ENCODE data around the gene CLDN6. TPM values are rescaled to one million over a fixed set of nuclear protein-coding genes. Genes with fewer than 3 reads are reported as not detected.

CLDN6 gene
- total RNA-seq, 1 experiment from 2014 or later = 0.49 TPM

- ChIA-PET POLR2A (interaction anchor here (1.3 kb wide), 1 partner anchor 11 kb away, joined by 3 read pairs; no protein-coding TSS in a partner anchor), CTCF (interaction anchor here (4.3 kb wide), 1 partner anchor 9 kb away, joined by 16 read pairs; no protein-coding TSS in a partner anchor), RAD21 (ENCODE audit: low non-redundant PET in 1 of 2, low total read pairs in 2 of 2, uncharacterized antibody in 2 of 2, unreplicated experiment in 2 of 2) (no interaction called here)
- Histone ChIP-seq H3K79me2 (ENCODE audit: insufficient read depth, low read length) (no peaks in the 10 kb centered on the region), H3K36me3 (ENCODE audit: control insufficient read depth in 1 of 2, insufficient read depth in 2 of 2, low read length in 2 of 2) (no peaks in the 10 kb centered on the region), H3K9ac (ENCODE audit: low read length) (no peak overlapping the region), H3K9me3 (ENCODE audit: control insufficient read depth in 1 of 2, insufficient read depth in 1 of 2, low read depth in 1 of 2, low read length in 2 of 2) (no peaks in the 10 kb centered on the region), H3K4me1 (ENCODE audit: control insufficient read depth in 1 of 2, insufficient read depth in 2 of 2, low read length in 2 of 2) (peaks cover 0 to 22% of the 10 kb centered on the region in 2 experiments; a peak in 1 of 4 replicates), H3K4me3 (replicated peaks in 1 of 2; ENCODE audit: low read depth in 1 of 2, low read length in 2 of 2) (no peak overlapping the region), H3K27ac (ENCODE audit: low read depth, low read length) (no peak overlapping the region), H2AFZ (ENCODE audit: low read depth, low read length, poor library complexity, severe bottlenecking) (no peak overlapping the region), H4K20me1 (ENCODE audit: insufficient read depth) (no peaks in the 10 kb centered on the region), H3K27me3 (ENCODE audit: insufficient read depth, low read length) (no peaks in the 10 kb centered on the region), H3K9me2 (ENCODE audit: insufficient read depth) (no peaks in the 10 kb centered on the region), H3K4me2 (ENCODE audit: low read length) (no peak overlapping the region)
- DNase-seq (ENCODE audit: low read depth, low spot score) (no peak), ATAC-seq (no peak)
- no TSS peak for BruUV-seq (replicated peaks)
- intact Hi-C loops (cut with micrococcal nuclease) = loop anchor here (10.0 kb wide), 1 partner anchor 124 kb away; no protein-coding TSS in a partner anchor
- TF ChIP-seq JUND (IDR thresholded peaks at IDR 0.05) (no peak), EZH2phosphoT487 (IDR thresholded peaks at IDR 0.05; ENCODE audit: borderline replicate concordance) (no peak), SP1 (IDR thresholded peaks at IDR 0.05; ENCODE audit: low read depth) (no peak), POLR2A (IDR thresholded peaks at IDR 0.05; ENCODE audit: borderline replicate concordance, extremely low read depth, insufficient read depth, insufficient read length) (no peak), FOSL1 (IDR thresholded peaks at IDR 0.05; ENCODE audit: low read depth) (no peak), ZFX (IDR thresholded peaks at IDR 0.05) (no peak), TCF7L2 (IDR thresholded peaks at IDR 0.05; ENCODE audit: borderline replicate concordance, extremely low read depth, insufficient read depth, insufficient read length) (no peak), ELF1 (IDR thresholded peaks at IDR 0.05; ENCODE audit: borderline replicate concordance, low read depth) (no peak), EGR1 (IDR thresholded peaks at IDR 0.05; ENCODE audit: low read depth) (no peak), POLR2AphosphoS5 (IDR thresholded peaks at IDR 0.05; ENCODE audit: low read depth, low read length) (no peak), ZNF274 (IDR thresholded peaks at IDR 0.05; ENCODE audit: low read depth, low read length) (no peak), EZH2 (IDR thresholded peaks at IDR 0.05) (no peak)
- TF ChIP-seq, protein P1, sequence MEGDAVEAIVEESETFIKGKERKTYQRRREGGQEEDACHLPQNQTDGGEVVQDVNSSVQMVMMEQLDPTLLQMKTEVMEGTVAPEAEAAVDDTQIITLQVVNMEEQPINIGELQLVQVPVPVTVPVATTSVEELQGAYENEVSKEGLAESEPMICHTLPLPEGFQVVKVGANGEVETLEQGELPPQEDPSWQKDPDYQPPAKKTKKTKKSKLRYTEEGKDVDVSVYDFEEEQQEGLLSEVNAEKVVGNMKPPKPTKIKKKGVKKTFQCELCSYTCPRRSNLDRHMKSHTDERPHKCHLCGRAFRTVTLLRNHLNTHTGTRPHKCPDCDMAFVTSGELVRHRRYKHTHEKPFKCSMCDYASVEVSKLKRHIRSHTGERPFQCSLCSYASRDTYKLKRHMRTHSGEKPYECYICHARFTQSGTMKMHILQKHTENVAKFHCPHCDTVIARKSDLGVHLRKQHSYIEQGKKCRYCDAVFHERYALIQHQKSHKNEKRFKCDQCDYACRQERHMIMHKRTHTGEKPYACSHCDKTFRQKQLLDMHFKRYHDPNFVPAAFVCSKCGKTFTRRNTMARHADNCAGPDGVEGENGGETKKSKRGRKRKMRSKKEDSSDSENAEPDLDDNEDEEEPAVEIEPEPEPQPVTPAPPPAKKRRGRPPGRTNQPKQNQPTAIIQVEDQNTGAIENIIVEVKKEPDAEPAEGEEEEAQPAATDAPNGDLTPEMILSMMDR (IDR thresholded peaks at IDR 0.05 in 2 of 3, conservative IDR thresholded peaks at IDR 0.05 in 1 of 3; ENCODE audit: borderline replicate concordance in 1 of 3, insufficient read depth in 1 of 3, low read depth in 2 of 3, low read length in 2 of 3) = no peak
These were observed 32.5 kb upstream of the CLDN6 start for GRCh38 chr16:3050487-3050886.

Measured in HCT116 (cell line).